DOHH2 (cell line): ENCODE data around the gene ENPP6.

Experiments
- H3F3A ChIP-seq: fragments of 200-600 bp; sonication (generic), shearing (Covaris generic); 2 replicates; pipeline ENCODE4 v1.6.0; 2016; ENCODE audit warnings: antibody characterized with exemption, mild to moderate bottlenecking; ENCODE audit not compliant: control insufficient read depth, insufficient read depth
- H3K27ac ChIP-seq: fragments of 200-600 bp; sonication (generic); 2 replicates; pipeline ENCODE4 v1.5.1; 2014; ENCODE audit warnings: low read depth, mild to moderate bottlenecking, low read length, moderate library complexity
- H3K27me3 ChIP-seq: fragments of 200-600 bp; sonication (generic); 2 replicates; pipeline ENCODE4 v1.6.1; 2014; ENCODE audit warnings: mild to moderate bottlenecking, low read length, mixed read lengths; ENCODE audit not compliant: control insufficient read depth
- H3K36me3 ChIP-seq: fragments of 200-600 bp; sonication (generic); 2 replicates; pipeline ENCODE4 v1.6.1; 2014; ENCODE audit warnings: mild to moderate bottlenecking, low read length, moderate library complexity, mixed read lengths; ENCODE audit not compliant: control insufficient read depth
- H3K4me1 ChIP-seq: fragments of 200-600 bp; sonication (generic); 2 replicates; pipeline ENCODE4 v1.6.1; 2014; ENCODE audit warnings: mild to moderate bottlenecking, low read length, mixed read lengths; ENCODE audit not compliant: control insufficient read depth
- H3K4me2 ChIP-seq: fragments of 200-600 bp; sonication (generic); 2 replicates; pipeline ENCODE4 v1.6.0; 2014; ENCODE audit warnings: mild to moderate bottlenecking, low read length, moderate library complexity
- H3K4me3 ChIP-seq: fragments of 200-600 bp; sonication (generic); 2 replicates; pipeline ENCODE4 v1.5.1; 2014; ENCODE audit warnings: mild to moderate bottlenecking, low read length, mixed read lengths
- H3K79me2 ChIP-seq: fragments of 200-600 bp; sonication (generic); 2 replicates; pipeline ENCODE4 v1.6.1; 2014; ENCODE audit warnings: mild to moderate bottlenecking, low read length, mixed read lengths; ENCODE audit not compliant: control insufficient read depth
- H3K9me2 ChIP-seq: fragments of 200-600 bp; sonication (generic); replicated peaks from 2 replicates; pipeline ENCODE4 v1.6.1; 2014; ENCODE audit warnings: mild to moderate bottlenecking, low read length, mixed read lengths; ENCODE audit not compliant: control insufficient read depth
- H3K9me3 ChIP-seq: fragments of 200-600 bp; sonication (generic); 2 replicates; pipeline ENCODE4 v1.6.1; 2014; ENCODE audit warnings: antibody characterized with exemption, low read length, mixed read lengths; ENCODE audit not compliant: control insufficient read depth, insufficient read depth
- H4K20me1 ChIP-seq: fragments of 200-600 bp; sonication (generic); 2 replicates; pipeline ENCODE4 v1.6.0; 2014; ENCODE audit warnings: low read depth, mild to moderate bottlenecking, antibody characterized with exemption, low read length, moderate library complexity; ENCODE audit not compliant: control insufficient read depth, insufficient read depth
- EZH2phosphoT487 ChIP-seq: fragments of 200-600 bp; sonication (generic); IDR thresholded peaks from 2 replicates; pipeline ENCODE4 v1.6.1; 2017; ENCODE audit warnings: borderline replicate concordance, mild to moderate bottlenecking, antibody characterized with exemption, low read length, moderate library complexity, mixed read lengths
- TF ChIP-seq, protein P1 (sequence below): fragments of 200-600 bp; sonication (generic); IDR thresholded peaks from one replicate; pipeline ENCODE4 v1.5.1; 2014; ENCODE audit warnings: antibody characterized with exemption, mild to moderate bottlenecking, low read depth, low read length; ENCODE audit not compliant: poor library complexity, severe bottlenecking

ENPP6 gene

DNA sequence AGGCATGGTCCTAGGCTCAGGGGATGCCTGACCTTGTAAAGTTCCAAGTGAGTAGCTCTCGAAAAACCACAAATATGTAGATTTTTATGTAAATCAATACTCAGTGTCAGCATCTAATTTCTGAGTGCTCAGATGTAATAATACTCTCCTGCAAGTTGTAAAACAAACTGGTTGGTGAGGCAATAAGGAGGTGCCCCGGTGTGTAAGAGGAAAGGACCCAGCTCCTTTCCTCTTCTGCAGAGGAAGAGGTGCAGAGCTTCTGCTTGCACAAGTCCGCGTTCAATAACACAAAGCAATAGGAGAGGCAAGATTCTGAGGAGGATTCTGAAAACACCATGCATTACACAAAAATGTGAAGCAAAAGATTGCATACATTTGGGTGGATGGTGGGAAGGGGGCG lies 43.6 kb upstream of the ENPP6 start:
- no peaks in the 10 kb centered on the region for H3K9me2 ChIP-seq
- no peaks in the 10 kb centered on the region for H3K36me3 ChIP-seq
- peaks cover 10% of the 10 kb centered on the region for H3K27me3 ChIP-seq
- no peaks in the 10 kb centered on the region for H3K79me2 ChIP-seq
- no peaks in the 10 kb centered on the region for H3K9me3 ChIP-seq
- TF ChIP-seq, protein P1, sequence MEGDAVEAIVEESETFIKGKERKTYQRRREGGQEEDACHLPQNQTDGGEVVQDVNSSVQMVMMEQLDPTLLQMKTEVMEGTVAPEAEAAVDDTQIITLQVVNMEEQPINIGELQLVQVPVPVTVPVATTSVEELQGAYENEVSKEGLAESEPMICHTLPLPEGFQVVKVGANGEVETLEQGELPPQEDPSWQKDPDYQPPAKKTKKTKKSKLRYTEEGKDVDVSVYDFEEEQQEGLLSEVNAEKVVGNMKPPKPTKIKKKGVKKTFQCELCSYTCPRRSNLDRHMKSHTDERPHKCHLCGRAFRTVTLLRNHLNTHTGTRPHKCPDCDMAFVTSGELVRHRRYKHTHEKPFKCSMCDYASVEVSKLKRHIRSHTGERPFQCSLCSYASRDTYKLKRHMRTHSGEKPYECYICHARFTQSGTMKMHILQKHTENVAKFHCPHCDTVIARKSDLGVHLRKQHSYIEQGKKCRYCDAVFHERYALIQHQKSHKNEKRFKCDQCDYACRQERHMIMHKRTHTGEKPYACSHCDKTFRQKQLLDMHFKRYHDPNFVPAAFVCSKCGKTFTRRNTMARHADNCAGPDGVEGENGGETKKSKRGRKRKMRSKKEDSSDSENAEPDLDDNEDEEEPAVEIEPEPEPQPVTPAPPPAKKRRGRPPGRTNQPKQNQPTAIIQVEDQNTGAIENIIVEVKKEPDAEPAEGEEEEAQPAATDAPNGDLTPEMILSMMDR = no peak
- TF ChIP-seq EZH2phosphoT487 = no peak
- H3K4me3 ChIP-seq = no peak overlapping the region
- H3K4me2 ChIP-seq = no peak overlapping the region
- H3K27ac ChIP-seq = no peak overlapping the region
- H4K20me1 ChIP-seq = no peaks in the 10 kb centered on the region
- peaks cover 21% of the 10 kb centered on the region for H3K4me1 ChIP-seq
- peaks cover 4% of the 10 kb centered on the region; the same call in 1 of the 2 replicates for H3F3A ChIP-seq

DNA sequence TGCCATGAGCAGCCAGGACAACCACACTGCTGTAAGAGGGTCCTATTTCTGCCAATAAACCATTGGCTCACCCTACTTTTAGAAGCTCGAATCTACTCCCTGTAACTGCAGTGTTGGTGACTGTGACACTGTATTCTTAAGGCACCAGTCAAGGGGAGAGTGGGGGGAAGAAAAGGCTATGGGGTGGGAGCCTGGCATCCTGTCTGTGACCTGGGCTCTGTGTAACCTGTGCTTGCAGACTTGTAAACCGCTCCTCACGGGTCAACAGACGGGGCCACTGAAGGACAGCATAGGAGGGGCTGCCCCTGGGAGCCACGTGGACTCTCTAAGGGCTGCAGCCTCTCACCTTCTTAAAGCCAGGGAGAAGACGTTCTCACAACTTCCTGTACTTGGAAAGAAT lies 42.2 kb upstream of the ENPP6 start:
- no peaks in the 10 kb centered on the region for H3K79me2 ChIP-seq
- no peak overlapping the region for H3K4me2 ChIP-seq
- no peak for TF ChIP-seq EZH2phosphoT487
- TF ChIP-seq, protein P1 = no peak
- no peaks in the 10 kb centered on the region for H4K20me1 ChIP-seq
- H3F3A ChIP-seq = no peaks in the 10 kb centered on the region
- no peak overlapping the region for H3K4me3 ChIP-seq
- H3K27ac ChIP-seq = no peak overlapping the region
- peaks cover 10% of the 10 kb centered on the region for H3K27me3 ChIP-seq
- H3K9me2 ChIP-seq = no peaks in the 10 kb centered on the region
- no peaks in the 10 kb centered on the region for H3K36me3 ChIP-seq
- H3K4me1 ChIP-seq = peaks cover 8% of the 10 kb centered on the region
- H3K9me3 ChIP-seq = no peaks in the 10 kb centered on the region

DNA sequence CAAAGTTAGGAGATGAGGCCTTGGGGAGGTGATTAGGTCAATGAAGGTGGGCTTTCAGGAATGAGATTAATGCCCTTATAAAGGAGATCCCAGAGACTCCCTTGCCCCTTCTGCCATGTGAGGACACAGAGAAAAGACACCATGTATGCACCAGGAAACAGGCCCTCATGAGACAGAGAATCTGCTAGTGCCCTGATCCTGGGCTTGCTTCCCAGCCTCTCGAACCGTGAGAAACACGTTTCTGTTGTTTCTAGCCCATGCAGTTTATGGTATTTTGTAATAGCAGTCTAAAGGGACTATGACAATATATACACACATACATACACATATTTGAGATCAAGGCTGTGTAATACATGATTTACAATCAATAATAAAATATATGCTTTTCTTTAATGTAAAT lies 41.4 kb upstream of the ENPP6 start:
- Histone ChIP-seq H3K9me2 (no peaks in the 10 kb centered on the region), H3K36me3 (no peaks in the 10 kb centered on the region), H3F3A (no peaks in the 10 kb centered on the region), H3K27ac (no peak overlapping the region), H3K27me3 (peaks cover 10% of the 10 kb centered on the region), H3K4me1 (peaks cover 4% of the 10 kb centered on the region), H3K79me2 (no peaks in the 10 kb centered on the region), H4K20me1 (no peaks in the 10 kb centered on the region), H3K4me3 (no peak overlapping the region), H3K9me3 (no peaks in the 10 kb centered on the region), H3K4me2 (no peak overlapping the region)
- TF ChIP-seq, protein P1 = no peak
- no peak for TF ChIP-seq EZH2phosphoT487
